Activated CD4-positive, CD25-positive, alpha-beta regulatory T cell (primary cell): ENCODE data around the gene CRYL1.

ENCODE experiments used
- DNase-seq, 4 experiments: peaks; one replicate each; lab custom pipeline; 2025; lab: John Stamatoyannopoulos, UW

CRYL1 gene

GRCh38 chr13:20525601-20526544 lies at the start of gene CRYL1:
TSS of gene CRYL1 (minus strand) at chr13:20525857. CDS start at chr13:20525794, 63 bp downstream.
- DNase-seq = peak; percentile 38 to 57 (median 49)

- no peak for DNase-seq
These were observed 48.0 kb upstream of the CRYL1 start for GRCh38 chr13:20573636-20574035.

GRCh38 chr13:20573186-20573585 lies 47.5 kb upstream of the CRYL1 start:
- DNase-seq = no peak

GRCh38 chr13:20571676-20572075 lies 46.0 kb upstream of the CRYL1 start:
- no peak for DNase-seq

GRCh38 chr13:20570517-20570916 lies 44.9 kb upstream of the CRYL1 start:
- no peak for DNase-seq

GRCh38 chr13:20567881-20568528 lies 42.3 kb upstream of the CRYL1 start:
- no peak for DNase-seq

GRCh38 chr13:20566898-20567874 lies 41.5 kb upstream of the CRYL1 start, which contains the start of gene IFT88:
TSS of gene IFT88 (plus strand) at chr13:20567157. CDS start at chr13:20574386, 7,229 bp downstream.
- peak; percentile 60 to 69 (median 64) for DNase-seq

- DNase-seq = no peak
These were observed 40.8 kb upstream of the CRYL1 start for GRCh38 chr13:20566468-20566897.

GRCh38 chr13:20565115-20565736 lies 39.6 kb upstream of the CRYL1 start:
- no peak for DNase-seq

- DNase-seq = no peak
These were observed 36.1 kb upstream of the CRYL1 start for GRCh38 chr13:20561741-20562140.

GRCh38 chr13:20559659-20560356 lies 34.2 kb upstream of the CRYL1 start:
- no peak for DNase-seq

GRCh38 chr13:20558982-20559381 lies 33.3 kb upstream of the CRYL1 start:
- no peak for DNase-seq

GRCh38 chr13:20553311-20553710 lies 27.7 kb upstream of the CRYL1 start:
- DNase-seq = no peak

- DNase-seq = no peak
These were observed 25.1 kb upstream of the CRYL1 start for GRCh38 chr13:20550799-20551198.

GRCh38 chr13:20547479-20547908 lies 21.8 kb upstream of the CRYL1 start:
- no peak for DNase-seq

- DNase-seq = no peak
These were observed 20.9 kb upstream of the CRYL1 start for GRCh38 chr13:20546556-20546955.

GRCh38 chr13:20544201-20544923 lies 18.7 kb upstream of the CRYL1 start:
- DNase-seq = no peak

- DNase-seq = no peak
These were observed 11.3 kb upstream of the CRYL1 start for GRCh38 chr13:20536992-20537391.

- no peak for DNase-seq
These were observed 8.5 kb upstream of the CRYL1 start for GRCh38 chr13:20534038-20534608.

- no peak for DNase-seq
These were observed 2.8 kb upstream of the CRYL1 start for GRCh38 chr13:20528452-20528851.
